Epithelial cell of esophagus (primary cell): ENCODE measurements around the gene CHSY3.

Source experiments
- DNase-seq: peaks from one replicate; pipeline ENCODE4 v3.0.0; 2010; ENCODE audit warnings: low read depth
- H3K4me3 ChIP-seq: 2 replicates; pipeline ENCODE4 v1.5.1; 2011; ENCODE audit warnings: mild to moderate bottlenecking, low read length, control low read depth
- TF ChIP-seq, protein P1 (sequence below): IDR thresholded peaks from 2 replicates; pipeline ENCODE4 v1.5.1; 2011; ENCODE audit warnings: low read depth, mild to moderate bottlenecking, low read length, control low read depth, inconsistent platforms; ENCODE audit not compliant: insufficient read depth; ENCODE audit errors: missing control alignments

The CHSY3 gene

DNA sequence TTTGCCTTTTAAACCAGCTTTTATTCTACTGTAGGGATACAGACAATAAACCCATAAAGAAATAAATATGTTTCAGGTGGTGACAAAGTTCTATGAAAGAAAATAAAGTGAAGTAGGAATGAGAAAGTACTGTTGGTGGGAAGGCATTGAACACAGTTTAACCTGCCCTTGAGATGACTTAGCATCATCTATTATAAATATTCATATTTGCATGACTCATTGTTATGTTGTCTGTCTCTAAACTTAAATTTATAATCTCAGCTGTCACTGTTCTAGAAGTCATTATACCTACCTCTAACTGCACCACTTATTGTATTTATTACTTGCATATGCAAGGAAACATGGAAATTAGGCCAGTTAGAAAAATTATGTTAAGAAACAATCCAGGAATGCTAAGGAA is 202.2 kb downstream of the CHSY3 start:
- H3K4me3 ChIP-seq: no peak overlapping the region
- TF ChIP-seq, protein P1, sequence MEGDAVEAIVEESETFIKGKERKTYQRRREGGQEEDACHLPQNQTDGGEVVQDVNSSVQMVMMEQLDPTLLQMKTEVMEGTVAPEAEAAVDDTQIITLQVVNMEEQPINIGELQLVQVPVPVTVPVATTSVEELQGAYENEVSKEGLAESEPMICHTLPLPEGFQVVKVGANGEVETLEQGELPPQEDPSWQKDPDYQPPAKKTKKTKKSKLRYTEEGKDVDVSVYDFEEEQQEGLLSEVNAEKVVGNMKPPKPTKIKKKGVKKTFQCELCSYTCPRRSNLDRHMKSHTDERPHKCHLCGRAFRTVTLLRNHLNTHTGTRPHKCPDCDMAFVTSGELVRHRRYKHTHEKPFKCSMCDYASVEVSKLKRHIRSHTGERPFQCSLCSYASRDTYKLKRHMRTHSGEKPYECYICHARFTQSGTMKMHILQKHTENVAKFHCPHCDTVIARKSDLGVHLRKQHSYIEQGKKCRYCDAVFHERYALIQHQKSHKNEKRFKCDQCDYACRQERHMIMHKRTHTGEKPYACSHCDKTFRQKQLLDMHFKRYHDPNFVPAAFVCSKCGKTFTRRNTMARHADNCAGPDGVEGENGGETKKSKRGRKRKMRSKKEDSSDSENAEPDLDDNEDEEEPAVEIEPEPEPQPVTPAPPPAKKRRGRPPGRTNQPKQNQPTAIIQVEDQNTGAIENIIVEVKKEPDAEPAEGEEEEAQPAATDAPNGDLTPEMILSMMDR: no peak
- no peak for DNase-seq

DNA sequence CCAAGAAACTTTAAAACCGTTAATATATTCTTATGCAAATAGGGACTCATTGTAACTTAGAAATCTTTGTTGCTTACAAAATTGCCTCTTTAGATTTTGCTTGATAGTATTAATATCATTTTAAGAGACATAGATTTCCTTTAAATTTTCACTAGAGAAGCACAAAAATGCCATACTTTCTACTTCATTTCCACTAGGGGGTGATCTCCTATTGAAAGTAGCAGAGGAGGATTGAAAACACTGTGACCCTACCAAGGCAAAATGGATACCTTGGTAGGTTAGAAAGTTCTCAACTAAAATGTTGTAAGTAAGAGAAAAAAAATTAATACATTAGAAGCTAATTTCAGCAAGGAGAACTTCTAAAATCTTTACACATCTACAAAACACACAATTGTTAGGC is 204.9 kb downstream of the CHSY3 start:
- no peak overlapping the region for H3K4me3 ChIP-seq
- TF ChIP-seq, protein P1: peak; percentile 68
- DNase-seq: peak; percentile 56

DNA sequence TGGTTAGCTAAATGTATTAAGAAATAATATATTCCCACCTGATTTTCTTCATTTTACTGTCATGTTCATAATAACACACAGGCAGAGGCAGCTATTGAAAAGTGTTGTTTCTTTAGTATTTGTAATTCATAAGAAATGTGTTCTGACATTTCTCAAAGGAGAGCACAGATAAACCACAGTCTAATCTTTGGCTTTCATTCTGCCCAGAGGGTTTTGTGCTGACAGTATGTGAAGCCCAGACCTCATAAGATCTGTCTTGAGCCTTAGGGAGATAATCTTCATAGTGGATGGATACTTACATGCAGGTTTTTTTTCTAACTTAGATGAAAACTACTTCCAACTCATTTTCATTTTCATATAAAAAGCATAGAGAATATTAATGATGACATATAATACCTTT is 206.1 kb downstream of the CHSY3 start:
- TF ChIP-seq, protein P1: no peak
- no peak for DNase-seq
- no peak overlapping the region for H3K4me3 ChIP-seq

DNA sequence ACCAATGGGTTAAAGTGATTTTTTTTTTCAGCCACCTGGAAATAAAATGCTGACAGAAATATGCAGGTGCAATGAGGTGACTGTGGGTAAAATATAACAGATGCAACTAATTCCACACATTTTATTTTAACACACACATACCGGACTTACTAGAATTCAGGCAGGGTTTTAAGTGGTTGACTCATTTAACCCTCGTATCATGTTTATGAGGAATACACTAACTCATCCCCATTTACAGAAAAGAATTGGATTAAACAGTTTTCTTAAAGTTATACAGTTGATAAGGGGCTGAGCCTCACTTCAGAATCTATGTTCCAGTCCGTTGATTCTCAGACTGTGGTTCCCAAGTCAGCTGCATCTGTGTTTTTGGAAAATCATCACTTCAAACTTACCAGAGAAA is 207.5 kb downstream of the CHSY3 start:
- H3K4me3 ChIP-seq: no peak overlapping the region
- TF ChIP-seq, protein P1: no peak

DNA sequence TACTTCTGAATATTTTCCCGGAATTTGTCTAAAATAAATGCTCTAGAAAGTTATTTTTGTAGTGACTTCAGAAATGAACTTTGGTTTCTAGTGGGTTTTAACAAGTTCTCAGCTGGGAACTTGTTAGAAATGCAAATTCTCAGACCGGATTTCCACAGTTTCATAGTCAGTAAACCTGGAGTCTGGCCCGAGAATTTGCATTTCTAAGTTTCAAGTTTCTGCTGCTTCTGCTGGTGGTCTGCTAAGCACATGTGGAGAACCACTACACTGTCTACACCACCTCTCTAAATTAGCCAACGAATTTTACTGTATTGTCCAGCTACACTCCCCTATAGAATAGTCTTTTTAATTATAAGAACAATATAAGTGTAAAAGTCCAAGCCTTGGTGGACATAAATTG is 208.0 kb downstream of the CHSY3 start:
- H3K4me3 ChIP-seq: no peak overlapping the region
- DNase-seq: no peak
- TF ChIP-seq, protein P1: no peak

More for the DNA sequence above, 207.5 kb downstream of the CHSY3 start:
- DNase-seq: no peak

DNA sequence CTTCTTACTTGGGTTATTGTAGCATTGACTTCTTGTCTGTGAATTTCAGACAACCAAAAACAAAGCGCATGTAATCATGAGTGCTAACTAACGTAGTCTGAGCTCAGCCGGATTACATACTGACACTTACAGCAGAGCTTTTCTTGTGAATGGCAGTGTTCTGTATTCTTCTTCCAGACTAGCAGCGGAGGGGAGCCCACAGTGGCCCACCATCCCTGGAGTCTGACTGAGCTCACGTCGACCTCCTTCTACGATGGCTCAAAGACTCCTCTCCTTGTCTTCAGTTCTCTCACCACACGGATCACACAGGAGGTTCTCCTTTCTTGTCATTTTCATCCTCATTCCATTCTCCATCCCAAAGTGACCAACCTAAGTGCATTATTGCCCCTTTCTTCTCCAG is 211.4 kb downstream of the CHSY3 start:
- DNase-seq: no peak
- TF ChIP-seq, protein P1: no peak
- no peak overlapping the region for H3K4me3 ChIP-seq

DNA sequence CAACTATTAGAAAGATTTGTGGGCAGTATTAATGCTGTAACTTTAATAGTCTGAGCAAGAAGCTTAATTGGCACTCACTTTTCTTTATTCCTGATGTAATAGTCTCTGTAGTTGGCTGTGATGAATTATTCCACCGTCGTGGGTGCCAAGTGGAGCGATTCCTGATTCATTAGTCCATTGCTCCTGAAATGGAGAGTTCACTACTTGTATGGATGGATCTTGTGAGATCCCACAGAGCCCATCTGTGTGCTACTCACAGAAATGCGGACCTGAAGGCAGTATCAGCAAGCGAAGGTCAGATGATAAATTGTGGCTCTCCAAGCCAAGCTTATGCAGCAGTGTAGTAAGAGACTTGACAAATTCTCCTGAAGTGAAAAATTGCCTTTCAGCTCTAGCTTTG is 212.2 kb downstream of the CHSY3 start:
- H3K4me3 ChIP-seq: no peak overlapping the region
- TF ChIP-seq, protein P1: no peak
- DNase-seq: no peak
